Measurements from ENCODE around the gene NPC1.
A peak's percentile ranks its signal among the peaks of the same experiment; 100 is the strongest.
"Not testable (repeated sequence)": the region's sequence is repeated elsewhere in the genome, so short reads cannot be mapped to it uniquely, and the experiment has no call there.

NPC1 gene

GRCh38 chr18:23515911-23516546, 70.3 kb downstream of the NPC1 start:
- peak; percentile 87 for DNase-seq

GRCh38 chr18:23512641-23513040, 73.7 kb downstream of the NPC1 start:
- DNase-seq = no peak

GRCh38 chr18:23512216-23512615, 74.1 kb downstream of the NPC1 start:
- not testable (repeated sequence) for DNase-seq

- DNase-seq = not testable (repeated sequence)
Observed at GRCh38 chr18:23510923-23511322, 75.4 kb downstream of the NPC1 start.

GRCh38 chr18:23506393-23506792, 79.9 kb downstream of the NPC1 start:
- no peak for DNase-seq

- DNase-seq = no peak
Observed at GRCh38 chr18:23504720-23505119, 81.6 kb downstream of the NPC1 start.

- no peak for DNase-seq
Observed at GRCh38 chr18:23503963-23504344, 82.4 kb downstream of the NPC1 start.

- DNase-seq = peak; percentile 91
Observed at GRCh38 chr18:23503038-23503962, 83.0 kb downstream of the NPC1 start, which contains the start of gene RMC1. Gene RMC1 (plus strand): TSS chr18:23503511. CDS start chr18:23503619, 108 bp downstream.

- DNase-seq = peak; percentile 66
Observed at GRCh38 chr18:23502516-23503037, 83.7 kb downstream of the NPC1 start.

- DNase-seq = no peak
Observed at GRCh38 chr18:23501626-23502025, 84.7 kb downstream of the NPC1 start.

- DNase-seq = no peak
Observed at GRCh38 chr18:23499291-23499781, 87.0 kb downstream of the NPC1 start.

GRCh38 chr18:23498877-23499276, 87.4 kb downstream of the NPC1 start:
- DNase-seq = peak; percentile 52

GRCh38 chr18:23498117-23498516, 88.2 kb downstream of the NPC1 start:
- DNase-seq = no peak

- peak; percentile 16 for DNase-seq
Observed at GRCh38 chr18:23495723-23496440, 90.4 kb downstream of the NPC1 start.

- DNase-seq = no peak
Observed at GRCh38 chr18:23494992-23495391, 91.3 kb downstream of the NPC1 start.

GRCh38 chr18:23493654-23494053, 92.7 kb downstream of the NPC1 start:
- DNase-seq = no peak

- DNase-seq = not testable (repeated sequence)
Observed at GRCh38 chr18:23489586-23489985, 96.7 kb downstream of the NPC1 start.

GRCh38 chr18:23487738-23488570, 98.4 kb downstream of the NPC1 start:
- no peak for DNase-seq

GRCh38 chr18:23485386-23485785, 100.9 kb downstream of the NPC1 start:
- DNase-seq = no peak

GRCh38 chr18:23484561-23485182, 101.6 kb downstream of the NPC1 start:
- no peak for DNase-seq

Measured in NCI-H1092 treated with DMSO at 0.1 percent for 48 hours (cell line).